Measurements from ENCODE around the gene PLXNA4. TPM values are rescaled to one million over a fixed set of nuclear protein-coding genes. Genes with fewer than 3 reads are reported as not detected.

Gene PLXNA4
- polyA plus RNA-seq, 2 of the 4 experiments (the other 2 are of a cell fraction), result 0.12 to 0.34 TPM

GRCh38 chr7:132347123-132347522 lies 229.1 kb downstream of the PLXNA4 start:
- no peaks in the 10 kb centered on the region for H3K4me1 ChIP-seq
- 14% methylated on average over 7 of the region's 7 CpGs for WGBS (ENCODE audit: missing lambda C conversion rate)
- POLR2A ChIA-PET, result no interaction called here
- H3K27ac ChIP-seq, result no peak overlapping the region
- no peak for FAIRE-seq
- TF ChIP-seq CBX2 (IDR thresholded peaks at IDR 0.05; ENCODE audit: borderline replicate concordance, low read depth) (no peak), ZSCAN20 (CRISPR knock-in tag; IDR thresholded peaks at IDR 0.05) (no peak), CTCF (IDR thresholded peaks at IDR 0.05) (no peak), NFE2L2 (conservative IDR thresholded peaks at IDR 0.05; ENCODE audit: low read length) (no peak), CBX8 (IDR thresholded peaks at IDR 0.05) (no peak), POLR2AphosphoS2 (conservative IDR thresholded peaks at IDR 0.05; ENCODE audit: low read length) (no peak), SREBF2 (IDR thresholded peaks at IDR 0.05) (no peak), ELK1 (IDR thresholded peaks at IDR 0.05; ENCODE audit: low read depth, low read length) (no peak), RNF2 (IDR thresholded peaks at IDR 0.05; ENCODE audit: borderline replicate concordance, low read depth) (no peak), BHLHE40 (IDR thresholded peaks at IDR 0.05; ENCODE audit: low read depth, low read length) (no peak)
- no peak overlapping the region for H3K4me3 ChIP-seq
- no peak for DNase-seq (ENCODE audit: low read depth in 1 of 2, low spot score in 1 of 2)
- CTCF ChIA-PET, result interaction anchor here (1.3 kb wide), 1 partner anchor 9 kb away, joined by 3 read pairs; no protein-coding TSS in a partner anchor
- H3K9me3 ChIP-seq, result 0 out of 3 replicates have a peak, but pooled peaks cover 2% of the 10 kb centered on the region
- no peak overlapping the region for H3K4me2 ChIP-seq
- ATAC-seq, result no peak

GRCh38 chr7:132345543-132346129 lies 230.6 kb downstream of the PLXNA4 start:
- ChIA-PET CTCF (interaction anchor here (1.1 kb wide), 1 partner anchor 27 kb away, joined by 3 read pairs; no protein-coding TSS in a partner anchor), POLR2A (interaction anchor here (0.7 kb wide), 1 partner anchor 230 kb away, joined by 3 read pairs; no protein-coding TSS in a partner anchor)
- no peak overlapping the region for H3K4me2 ChIP-seq
- FAIRE-seq (no peak), DNase-seq (ENCODE audit: low read depth in 1 of 2, low spot score in 1 of 2) (no peak), ATAC-seq (no peak)
- no peaks in the 10 kb centered on the region for H3K9me3 ChIP-seq
- no peaks in the 10 kb centered on the region for H3K4me1 ChIP-seq
- TF ChIP-seq ZFP36 (IDR thresholded peaks at IDR 0.05; ENCODE audit: borderline replicate concordance, partially characterized antibody) (no peak), POLR2AphosphoS2 (conservative IDR thresholded peaks at IDR 0.05; ENCODE audit: low read length) (no peak), SREBF2 (IDR thresholded peaks at IDR 0.05) (no peak), HDAC2 (IDR thresholded peaks at IDR 0.05) (no peak), ZC3H11A (IDR thresholded peaks at IDR 0.05) (no peak)
- no peak overlapping the region for H3K4me3 ChIP-seq
- 18% methylated on average over 6 of the region's 6 CpGs for WGBS (ENCODE audit: missing lambda C conversion rate)
- H3K27ac ChIP-seq, result no peak overlapping the region

- CTCF ChIA-PET, result no interaction called here
- Histone ChIP-seq H3K4me3 (no peak overlapping the region), H3K4me1 (no peaks in the 10 kb centered on the region), H3K9me3 (no peaks in the 10 kb centered on the region), H3K27ac (no peak overlapping the region), H3K4me2 (no peak overlapping the region)
- POLR2A ChIA-PET, result interaction anchor here (0.7 kb wide), 1 partner anchor 231 kb away, joined by 3 read pairs; no protein-coding TSS in a partner anchor
- 55% methylated on average over 5 of the region's 5 CpGs for WGBS (ENCODE audit: missing lambda C conversion rate)
- no peak for DNase-seq (ENCODE audit: low read depth in 1 of 2, low spot score in 1 of 2)
- no peak for FAIRE-seq
- TF ChIP-seq HEYL (CRISPR knock-in tag; IDR thresholded peaks at IDR 0.05) (no peak), CBX2 (IDR thresholded peaks at IDR 0.05; ENCODE audit: borderline replicate concordance, low read depth) (no peak), RNF2 (IDR thresholded peaks at IDR 0.05; ENCODE audit: borderline replicate concordance, low read depth) (no peak), SREBF2 (IDR thresholded peaks at IDR 0.05) (no peak), NR3C1 (IDR thresholded peaks at IDR 0.05) (no peak), TP53 (CRISPR knock-in tag; IDR thresholded peaks at IDR 0.05) (no peak), HOXB13 (CRISPR knock-in tag; IDR thresholded peaks at IDR 0.05; ENCODE audit: low read depth) (no peak), ZNF302 (CRISPR knock-in tag; IDR thresholded peaks at IDR 0.05) (no peak), FOSB (CRISPR knock-in tag; IDR thresholded peaks at IDR 0.05) (no peak), CTCF (IDR thresholded peaks at IDR 0.05) (no peak), FOSL2 (IDR thresholded peaks at IDR 0.05) (no peak), FOSL2 (CRISPR knock-in tag; IDR thresholded peaks at IDR 0.05) (no peak), KDM5A (IDR thresholded peaks at IDR 0.05) (no peak), SMC3 (IDR thresholded peaks at IDR 0.05) (no peak), GATA3 (IDR thresholded peaks at IDR 0.05; ENCODE audit: borderline replicate concordance) (no peak), ATOH8 (CRISPR knock-in tag; IDR thresholded peaks at IDR 0.05; ENCODE audit: low read depth) (no peak), MAFK (IDR thresholded peaks at IDR 0.05; ENCODE audit: partially characterized antibody) (no peak), FOXS1 (CRISPR knock-in tag; IDR thresholded peaks at IDR 0.05) (no peak)
- no peak for ATAC-seq
Measured at GRCh38 chr7:132345030-132345429, 231.2 kb downstream of the PLXNA4 start.

Measured in A549 (cell line).